SK-N-MC (cell line): ENCODE data around the gene SYNPO2.

Experiments
- DNase-seq: peaks from one replicate; pipeline ENCODE4 v3.0.0-alpha.2; 2011; ENCODE audit warnings: low read depth, low spot score
- H3K27ac ChIP-seq: fragments of 200-600 bp; sonication (generic); 2 replicates; pipeline ENCODE4 v1.5.1; 2016; ENCODE audit warnings: mixed run types
- H3K36me3 ChIP-seq: fragments of 200-600 bp; sonication (generic); 2 replicates; pipeline ENCODE4 v1.6.1; 2017; ENCODE audit warnings: antibody characterized with exemption, low read length, mixed read lengths; ENCODE audit not compliant: insufficient read depth
- H3K4me3 ChIP-seq: fragments of 200-600 bp; sonication (generic); 2 replicates; pipeline ENCODE4 v1.5.1; 2016
- H3K9ac ChIP-seq: fragments of 200-600 bp; sonication (generic); 2 replicates; pipeline ENCODE4 v1.8.0; 2017; ENCODE audit warnings: mixed run types, mixed read lengths; ENCODE audit not compliant: insufficient read length
- H3K9me3 ChIP-seq: fragments of 200-600 bp; sonication (generic); 2 replicates; pipeline ENCODE4 v1.6.1; 2017; ENCODE audit warnings: low read depth, mild to moderate bottlenecking, antibody characterized with exemption, low read length, moderate library complexity, mixed read lengths
- EZH2 ChIP-seq: fragments of 200-600 bp; sonication (generic); IDR thresholded peaks from one replicate; pipeline ENCODE4 v1.6.1; 2017; ENCODE audit warnings: antibody characterized with exemption
- FOXP2 ChIP-seq: optimal IDR thresholded peaks from 2 replicates; pipeline ENCODE3; 2011; ENCODE audit warnings: mild to moderate bottlenecking, moderate library complexity; ENCODE audit not compliant: insufficient read depth; ENCODE audit errors: extremely low read length, control extremely low read depth
- POLR2AphosphoS5 ChIP-seq: IDR thresholded peaks from 2 replicates; pipeline ENCODE4 v1.6.1; 2012; ENCODE audit warnings: mild to moderate bottlenecking, low read depth, low read length, borderline replicate concordance

Gene SYNPO2

GRCh38 chr4:118918388-118918787, 29.7 kb downstream of the SYNPO2 start:
- H3K9ac ChIP-seq: no peak overlapping the region

GRCh38 chr4:118920247-118920646, 31.6 kb downstream of the SYNPO2 start:
- Histone ChIP-seq H3K9ac (no peak overlapping the region), H3K4me3 (no peak overlapping the region), H3K9me3 (no peaks in the 10 kb centered on the region), H3K27ac (no peak overlapping the region), H3K36me3 (no peaks in the 10 kb centered on the region)
- TF ChIP-seq EZH2 (no peak), FOXP2 (no peak), POLR2AphosphoS5 (no peak)
- no peak for DNase-seq

More at GRCh38 chr4:118918388-118918787, 29.7 kb downstream of the SYNPO2 start:
- H3K27ac ChIP-seq: no peak overlapping the region
- no peak for DNase-seq
- H3K9me3 ChIP-seq: no peaks in the 10 kb centered on the region
- no peak for TF ChIP-seq POLR2AphosphoS5
- no peak for TF ChIP-seq FOXP2
- no peak for TF ChIP-seq EZH2
- H3K4me3 ChIP-seq: no peak overlapping the region
- H3K36me3 ChIP-seq: no peaks in the 10 kb centered on the region

- DNase-seq: no peak
- no peak overlapping the region for H3K9ac ChIP-seq
- TF ChIP-seq POLR2AphosphoS5: no peak
- no peak for TF ChIP-seq EZH2
- TF ChIP-seq FOXP2: no peak
- no peak overlapping the region for H3K27ac ChIP-seq
- H3K36me3 ChIP-seq: no peaks in the 10 kb centered on the region
- H3K9me3 ChIP-seq: no peaks in the 10 kb centered on the region
- no peak overlapping the region for H3K4me3 ChIP-seq
Observed at GRCh38 chr4:118921786-118922185, 33.1 kb downstream of the SYNPO2 start.

- Histone ChIP-seq H3K9ac (no peak overlapping the region), H3K27ac (no peak overlapping the region), H3K36me3 (no peaks in the 10 kb centered on the region), H3K4me3 (no peak overlapping the region), H3K9me3 (no peaks in the 10 kb centered on the region)
- no peak for DNase-seq
- TF ChIP-seq FOXP2: no peak
Observed at GRCh38 chr4:118923891-118924290, 35.2 kb downstream of the SYNPO2 start.

- Histone ChIP-seq H3K9me3 (no peaks in the 10 kb centered on the region), H3K9ac (no peak overlapping the region), H3K36me3 (no peaks in the 10 kb centered on the region), H3K27ac (no peak overlapping the region), H3K4me3 (no peak overlapping the region)
- DNase-seq: no peak
- TF ChIP-seq EZH2: no peak
- no peak for TF ChIP-seq POLR2AphosphoS5
- TF ChIP-seq FOXP2: no peak
Observed at GRCh38 chr4:118927974-118928373, 39.3 kb downstream of the SYNPO2 start.

- no peak overlapping the region for H3K9ac ChIP-seq
- H3K9me3 ChIP-seq: no peaks in the 10 kb centered on the region
- no peaks in the 10 kb centered on the region for H3K36me3 ChIP-seq
- TF ChIP-seq POLR2AphosphoS5: no peak
- TF ChIP-seq FOXP2: no peak
- TF ChIP-seq EZH2: no peak
- H3K27ac ChIP-seq: no peak overlapping the region
- DNase-seq: no peak
- no peak overlapping the region for H3K4me3 ChIP-seq
Observed at GRCh38 chr4:118930255-118930654, 41.6 kb downstream of the SYNPO2 start.

GRCh38 chr4:118931786-118932185, 43.1 kb downstream of the SYNPO2 start:
- no peak for DNase-seq

GRCh38 chr4:118935819-118936218, 47.2 kb downstream of the SYNPO2 start:
- DNase-seq: no peak
- H3K27ac ChIP-seq: no peak overlapping the region
- TF ChIP-seq POLR2AphosphoS5 (no peak), EZH2 (no peak), FOXP2 (no peak)

More at GRCh38 chr4:118931786-118932185, 43.1 kb downstream of the SYNPO2 start:
- Histone ChIP-seq H3K27ac (no peak overlapping the region), H3K4me3 (no peak overlapping the region), H3K9me3 (no peaks in the 10 kb centered on the region), H3K36me3 (no peaks in the 10 kb centered on the region), H3K9ac (no peak overlapping the region)
- no peak for TF ChIP-seq POLR2AphosphoS5
- no peak for TF ChIP-seq FOXP2
- no peak for TF ChIP-seq EZH2

GRCh38 chr4:118936406-118936805, 47.8 kb downstream of the SYNPO2 start:
- H3K9ac ChIP-seq: no peak overlapping the region
- DNase-seq: no peak
- no peak overlapping the region for H3K27ac ChIP-seq
- TF ChIP-seq POLR2AphosphoS5 (no peak), FOXP2 (no peak), EZH2 (no peak)
- H3K36me3 ChIP-seq: no peaks in the 10 kb centered on the region
- no peaks in the 10 kb centered on the region for H3K9me3 ChIP-seq
- no peak overlapping the region for H3K4me3 ChIP-seq

More at GRCh38 chr4:118935819-118936218, 47.2 kb downstream of the SYNPO2 start:
- H3K36me3 ChIP-seq: no peaks in the 10 kb centered on the region
- H3K4me3 ChIP-seq: no peak overlapping the region
- no peaks in the 10 kb centered on the region for H3K9me3 ChIP-seq
- H3K9ac ChIP-seq: no peak overlapping the region
